ENCODE measurements around the gene CHST15.

DNA sequence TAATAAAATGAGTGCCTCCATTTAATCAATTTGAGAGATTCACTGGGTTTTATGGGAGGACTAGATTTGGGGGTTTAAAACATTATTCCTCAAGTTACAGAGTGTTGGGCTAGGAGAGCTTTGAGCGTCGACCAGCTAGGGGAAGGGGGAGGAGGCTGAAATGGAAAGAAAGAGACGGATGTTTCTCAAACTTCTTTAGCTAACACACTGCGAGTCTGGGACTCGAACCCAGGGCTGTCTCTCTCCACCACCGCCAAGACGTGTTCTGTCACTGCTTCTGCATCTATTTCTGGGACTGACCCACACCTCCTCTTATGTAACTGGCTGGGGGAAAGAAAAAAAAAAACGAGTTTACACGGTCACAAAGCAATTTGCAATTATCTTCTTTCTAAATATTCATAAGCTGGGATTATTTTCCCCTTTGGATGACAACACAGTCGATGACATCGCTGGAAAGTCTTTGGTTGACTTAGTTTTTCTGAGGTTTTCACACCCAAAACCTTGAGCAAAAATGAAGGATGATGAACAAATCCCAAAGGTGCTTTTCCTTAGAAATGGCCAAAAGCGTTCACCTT, 27.2 kb downstream of the CHST15 start:
- TF ChIP-seq GATA2 (IDR thresholded peaks at IDR 0.05; ENCODE audit: low read depth, low read length) (no peak), GATA3 (IDR thresholded peaks at IDR 0.05; ENCODE audit: low read depth, low read length) (no peak)
